ENCODE measurements around the gene SKAP2. TPM values are rescaled to one million over a fixed set of nuclear protein-coding genes. Genes with fewer than 3 reads are reported as not detected.

Gene SKAP2
- total and polyA plus RNA-seq, 12 donors: 7.3 to 123 (median 50.1) TPM

DNA sequence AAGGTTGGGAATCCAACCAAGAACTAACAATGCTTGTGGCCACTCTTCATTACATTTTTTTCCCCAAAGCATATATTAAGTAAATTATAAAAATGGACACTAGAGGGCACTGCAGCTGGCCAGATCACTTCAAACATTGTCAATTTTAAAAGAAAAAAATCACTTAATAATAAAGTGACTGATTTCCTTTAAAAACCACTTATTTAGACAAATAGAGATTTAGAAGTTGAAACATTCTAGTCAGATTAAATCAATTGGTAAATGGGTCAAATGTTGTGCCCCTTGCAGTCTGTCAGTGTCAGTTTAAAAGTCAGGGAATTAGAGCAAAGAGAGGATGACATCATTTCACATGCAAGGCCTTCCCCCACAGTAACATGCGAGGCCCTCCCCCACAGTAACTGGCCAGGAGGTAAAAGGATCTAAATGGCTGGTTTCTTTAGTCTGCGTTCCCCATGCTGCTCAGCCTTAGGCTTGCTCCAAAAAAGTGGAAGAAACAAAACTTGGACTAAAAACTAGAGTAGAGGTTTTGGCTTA is 177.9 kb downstream of the SKAP2 start:
- H3K9me3 ChIP-seq (replicated peaks in 1 of 3): no peaks in the 10 kb centered on the region
- peak; percentile 24 to 60 (median 41) for DNase-seq
- WGBS, 4 donors: 18 to 27% (median 22%) methylated on average over 2 of the region's 2 CpGs

DNA sequence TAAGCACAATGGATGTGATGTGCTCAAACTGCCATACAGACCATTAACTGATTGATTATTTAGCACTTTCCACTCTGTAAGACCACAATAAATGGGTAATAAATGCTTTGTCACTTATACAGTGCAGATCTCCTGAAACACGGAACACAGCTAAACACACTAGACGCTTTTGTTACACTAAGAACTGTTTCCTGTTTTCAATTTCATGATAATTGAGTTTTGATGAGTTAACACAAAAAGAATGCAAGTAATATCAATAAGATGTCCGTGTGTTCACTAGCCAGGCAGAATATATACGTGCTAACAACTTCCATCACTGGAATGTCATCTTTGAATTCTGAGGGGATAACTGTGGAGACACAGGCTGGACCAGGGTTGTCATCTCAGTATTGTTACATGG is 178.8 kb downstream of the SKAP2 start:
- Histone ChIP-seq H3K36me3 (replicated peaks in 1 of 2) (no peaks in the 10 kb centered on the region), H3K27ac (no peak overlapping the region), H3K9me3 (replicated peaks in 1 of 3) (no peaks in the 10 kb centered on the region), H3K27me3 (no peaks in the 10 kb centered on the region), H3K4me3 (no peak overlapping the region), H3K4me1 (replicated peaks in 1 of 2) (peaks cover 4 to 27% of the 10 kb centered on the region in 2 donors)
- DNase-seq: no peak
- intact Hi-C loops (cut with DNase I): no loop called here
- no peak for TF ChIP-seq POLR2A (IDR thresholded peaks at IDR 0.05)
- TF ChIP-seq, protein P1, sequence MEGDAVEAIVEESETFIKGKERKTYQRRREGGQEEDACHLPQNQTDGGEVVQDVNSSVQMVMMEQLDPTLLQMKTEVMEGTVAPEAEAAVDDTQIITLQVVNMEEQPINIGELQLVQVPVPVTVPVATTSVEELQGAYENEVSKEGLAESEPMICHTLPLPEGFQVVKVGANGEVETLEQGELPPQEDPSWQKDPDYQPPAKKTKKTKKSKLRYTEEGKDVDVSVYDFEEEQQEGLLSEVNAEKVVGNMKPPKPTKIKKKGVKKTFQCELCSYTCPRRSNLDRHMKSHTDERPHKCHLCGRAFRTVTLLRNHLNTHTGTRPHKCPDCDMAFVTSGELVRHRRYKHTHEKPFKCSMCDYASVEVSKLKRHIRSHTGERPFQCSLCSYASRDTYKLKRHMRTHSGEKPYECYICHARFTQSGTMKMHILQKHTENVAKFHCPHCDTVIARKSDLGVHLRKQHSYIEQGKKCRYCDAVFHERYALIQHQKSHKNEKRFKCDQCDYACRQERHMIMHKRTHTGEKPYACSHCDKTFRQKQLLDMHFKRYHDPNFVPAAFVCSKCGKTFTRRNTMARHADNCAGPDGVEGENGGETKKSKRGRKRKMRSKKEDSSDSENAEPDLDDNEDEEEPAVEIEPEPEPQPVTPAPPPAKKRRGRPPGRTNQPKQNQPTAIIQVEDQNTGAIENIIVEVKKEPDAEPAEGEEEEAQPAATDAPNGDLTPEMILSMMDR (IDR thresholded peaks at IDR 0.05): no peak
- 36 to 43% (median 39%) methylated on average over 4 of the region's 4 CpGs for WGBS, 4 donors

More for the DNA sequence above, 177.9 kb downstream of the SKAP2 start:
- intact Hi-C loops (cut with DNase I): no loop called here
- no peak for TF ChIP-seq POLR2A (IDR thresholded peaks at IDR 0.05)
- TF ChIP-seq, protein P1 (IDR thresholded peaks at IDR 0.05): peak; percentile 58 to 84 (median 74)
- Histone ChIP-seq H3K36me3 (replicated peaks in 1 of 2) (no peaks in the 10 kb centered on the region), H3K4me3 (no peak overlapping the region), H3K4me1 (replicated peaks in 1 of 2) (peaks cover 4 to 27% of the 10 kb centered on the region in 2 donors), H3K27ac (peak overlapping the region in 2 of 5 donors; percentile 41 to 69), H3K27me3 (no peaks in the 10 kb centered on the region)

DNA sequence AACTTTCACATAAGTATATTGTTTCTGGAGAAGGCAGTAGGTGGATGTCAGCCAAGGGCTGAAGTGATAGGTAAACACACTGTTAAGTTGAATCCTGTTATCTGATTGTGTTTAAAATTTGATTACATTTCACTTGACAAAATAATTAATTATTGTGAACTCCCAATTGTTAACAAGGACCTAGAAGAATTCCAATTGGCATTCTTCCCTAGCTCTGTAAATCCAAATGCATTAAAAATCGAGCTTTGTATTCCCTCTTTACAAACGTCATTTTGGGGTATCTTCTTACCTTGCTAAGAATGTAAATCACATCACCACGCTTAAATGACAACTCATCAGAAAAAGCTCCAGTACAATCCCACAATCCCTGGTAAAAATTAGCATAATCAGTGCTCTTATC is 179.9 kb downstream of the SKAP2 start:
- no peak overlapping the region for H3K4me3 ChIP-seq
- no peak overlapping the region for H3K27ac ChIP-seq
- TF ChIP-seq, protein P1 (IDR thresholded peaks at IDR 0.05): no peak
- no peak for TF ChIP-seq POLR2A (IDR thresholded peaks at IDR 0.05)
- no peaks in the 10 kb centered on the region for H3K9me3 ChIP-seq (replicated peaks in 1 of 3)
- intact Hi-C loops (cut with DNase I): no loop called here
- DNase-seq: no peak
- no peaks in the 10 kb centered on the region for H3K36me3 ChIP-seq (replicated peaks in 1 of 2)
- peaks cover 4 to 18% of the 10 kb centered on the region in 2 donors for H3K4me1 ChIP-seq (replicated peaks in 1 of 2)
- 79 to 83% (median 82%) methylated on average over 3 of the region's 3 CpGs for WGBS, 4 donors
- no peaks in the 10 kb centered on the region for H3K27me3 ChIP-seq

DNA sequence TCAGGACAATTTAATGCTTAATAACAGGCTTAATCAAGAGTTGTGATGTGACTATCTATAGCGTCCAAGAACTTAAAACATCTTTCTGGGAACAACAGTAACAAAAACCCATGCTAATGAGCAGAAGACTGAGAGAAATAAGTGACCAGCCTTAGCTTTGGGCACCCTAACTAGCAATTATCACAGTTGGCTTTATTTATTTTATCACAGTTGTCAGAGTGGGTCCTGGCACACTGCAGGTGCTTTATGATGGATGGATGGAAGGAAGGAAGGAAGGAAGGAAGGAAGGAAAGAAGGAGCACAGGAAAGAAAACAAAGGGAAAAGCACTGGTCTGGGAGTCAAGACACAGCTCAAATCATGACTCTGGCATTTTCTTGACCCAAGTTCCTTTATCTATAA is 181.1 kb downstream of the SKAP2 start:
- no peak overlapping the region for H3K4me3 ChIP-seq
- no peak for DNase-seq
- H3K36me3 ChIP-seq (replicated peaks in 1 of 2): no peaks in the 10 kb centered on the region
- intact Hi-C loops (cut with DNase I): no loop called here
- no peak overlapping the region for H3K27ac ChIP-seq
- 83 to 98% (median 87%) methylated on average over 1 of the region's 1 CpG for WGBS, 4 donors
- H3K27me3 ChIP-seq: no peaks in the 10 kb centered on the region
- H3K4me1 ChIP-seq (replicated peaks in 1 of 2): peaks cover 4 to 11% of the 10 kb centered on the region in 2 donors
- TF ChIP-seq, protein P1 (IDR thresholded peaks at IDR 0.05): no peak
- TF ChIP-seq POLR2A (IDR thresholded peaks at IDR 0.05): no peak
- no peaks in the 10 kb centered on the region for H3K9me3 ChIP-seq (replicated peaks in 1 of 3)

All from adrenal gland (tissue), 12 donors.